IMR-90 (cell line): ENCODE results near the gene IRGQ.

Experiments
- CEBPB ChIP-seq: IDR thresholded peaks from 2 replicates; pipeline ENCODE4 v1.6.1; 2012; ENCODE audit warnings: low read depth, low read length, improper control_type of control experiment
- CHD1 ChIP-seq: IDR thresholded peaks from 2 replicates; pipeline ENCODE4 v1.6.1; 2012; ENCODE audit warnings: low read depth, low read length, improper control_type of control experiment
- FOS ChIP-seq: fragments of 150-350 bp; IDR thresholded peaks from 2 replicates; pipeline ENCODE4 v1.6.1; 2016; ENCODE audit warnings: low read depth, low read length
- MAZ ChIP-seq: IDR thresholded peaks from 2 replicates; pipeline ENCODE4 v1.6.1; 2012; ENCODE audit warnings: low read depth, mild to moderate bottlenecking, low read length, improper control_type of control experiment, moderate library complexity, borderline replicate concordance
- MXI1 ChIP-seq: IDR thresholded peaks from 2 replicates; pipeline ENCODE4 v1.6.1; 2012; ENCODE audit warnings: low read depth, mild to moderate bottlenecking, low read length, moderate library complexity, borderline replicate concordance
- POLR2A ChIP-seq: IDR thresholded peaks from 2 replicates; pipeline ENCODE4 v1.6.1; 2012; ENCODE audit warnings: mild to moderate bottlenecking, low read depth, low read length
- RAD21 ChIP-seq: IDR thresholded peaks from 2 replicates; pipeline ENCODE4 v1.6.1; 2012; ENCODE audit warnings: low read length, improper control_type of control experiment
- USF2 ChIP-seq: fragments of 150-350 bp; IDR thresholded peaks from 2 replicates; pipeline ENCODE4 v1.6.1; 2017; ENCODE audit warnings: mild to moderate bottlenecking, antibody characterized with exemption, low read length, low read depth
- TF ChIP-seq, protein P1 (sequence below): conservative IDR thresholded peaks from 2 replicates; pipeline ENCODE4 v1.5.1; 2012; ENCODE audit warnings: mild to moderate bottlenecking, low read depth, low read length, improper control_type of control experiment
- TF ChIP-seq, protein P2 (sequence below): fragments of 150-350 bp; IDR thresholded peaks from 2 replicates; pipeline ENCODE4 v1.6.1; 2016; ENCODE audit warnings: low read depth, mild to moderate bottlenecking, low read length, moderate library complexity, borderline replicate concordance

GRCh38 chr19:43582495-43582894 lies 13.4 kb downstream of the IRGQ start:
- TF ChIP-seq, protein P1, sequence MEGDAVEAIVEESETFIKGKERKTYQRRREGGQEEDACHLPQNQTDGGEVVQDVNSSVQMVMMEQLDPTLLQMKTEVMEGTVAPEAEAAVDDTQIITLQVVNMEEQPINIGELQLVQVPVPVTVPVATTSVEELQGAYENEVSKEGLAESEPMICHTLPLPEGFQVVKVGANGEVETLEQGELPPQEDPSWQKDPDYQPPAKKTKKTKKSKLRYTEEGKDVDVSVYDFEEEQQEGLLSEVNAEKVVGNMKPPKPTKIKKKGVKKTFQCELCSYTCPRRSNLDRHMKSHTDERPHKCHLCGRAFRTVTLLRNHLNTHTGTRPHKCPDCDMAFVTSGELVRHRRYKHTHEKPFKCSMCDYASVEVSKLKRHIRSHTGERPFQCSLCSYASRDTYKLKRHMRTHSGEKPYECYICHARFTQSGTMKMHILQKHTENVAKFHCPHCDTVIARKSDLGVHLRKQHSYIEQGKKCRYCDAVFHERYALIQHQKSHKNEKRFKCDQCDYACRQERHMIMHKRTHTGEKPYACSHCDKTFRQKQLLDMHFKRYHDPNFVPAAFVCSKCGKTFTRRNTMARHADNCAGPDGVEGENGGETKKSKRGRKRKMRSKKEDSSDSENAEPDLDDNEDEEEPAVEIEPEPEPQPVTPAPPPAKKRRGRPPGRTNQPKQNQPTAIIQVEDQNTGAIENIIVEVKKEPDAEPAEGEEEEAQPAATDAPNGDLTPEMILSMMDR, result no peak
- TF ChIP-seq CEBPB, result no peak
- TF ChIP-seq, protein P2, sequence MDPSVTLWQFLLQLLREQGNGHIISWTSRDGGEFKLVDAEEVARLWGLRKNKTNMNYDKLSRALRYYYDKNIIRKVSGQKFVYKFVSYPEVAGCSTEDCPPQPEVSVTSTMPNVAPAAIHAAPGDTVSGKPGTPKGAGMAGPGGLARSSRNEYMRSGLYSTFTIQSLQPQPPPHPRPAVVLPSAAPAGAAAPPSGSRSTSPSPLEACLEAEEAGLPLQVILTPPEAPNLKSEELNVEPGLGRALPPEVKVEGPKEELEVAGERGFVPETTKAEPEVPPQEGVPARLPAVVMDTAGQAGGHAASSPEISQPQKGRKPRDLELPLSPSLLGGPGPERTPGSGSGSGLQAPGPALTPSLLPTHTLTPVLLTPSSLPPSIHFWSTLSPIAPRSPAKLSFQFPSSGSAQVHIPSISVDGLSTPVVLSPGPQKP, result no peak
- TF ChIP-seq POLR2A, result no peak
- TF ChIP-seq USF2, result no peak
- TF ChIP-seq CHD1, result no peak
- no peak for TF ChIP-seq FOS
- no peak for TF ChIP-seq MXI1
- no peak for TF ChIP-seq MAZ
- no peak for TF ChIP-seq RAD21
